HEK293T (cell line): ENCODE data around the gene TDP2.

Experiments
- FOXA1 ChIP-seq: fragments of 450-650 bp; IDR thresholded peaks from 2 replicates; pipeline ENCODE4 v1.6.1; 2016; ENCODE audit warnings: mild to moderate bottlenecking
- FOXK2 ChIP-seq: fragments of 450-650 bp; IDR thresholded peaks from 2 replicates; pipeline ENCODE4 v1.6.1; 2016; ENCODE audit warnings: mild to moderate bottlenecking
- FOXM1 ChIP-seq: fragments of 450-650 bp; IDR thresholded peaks from 2 replicates; pipeline ENCODE4 v1.6.1; 2017; ENCODE audit warnings: mild to moderate bottlenecking, borderline replicate concordance
- HDGF ChIP-seq: fragments of 450-650 bp; IDR thresholded peaks from 2 replicates; pipeline ENCODE4 v1.6.1; 2017; ENCODE audit warnings: antibody characterized with exemption, borderline replicate concordance
- L3MBTL2 ChIP-seq: fragments of 450-650 bp; conservative IDR thresholded peaks from 2 replicates; pipeline ENCODE4 v1.6.1; 2016; ENCODE audit warnings: mild to moderate bottlenecking
- PKNOX1 ChIP-seq: fragments of 450-650 bp; IDR thresholded peaks from 2 replicates; pipeline ENCODE4 v1.6.1; 2016
- SUZ12 ChIP-seq: fragments of 450-650 bp; IDR thresholded peaks from 2 replicates; pipeline ENCODE4 v1.6.1; 2016; ENCODE audit warnings: mild to moderate bottlenecking

DNA sequence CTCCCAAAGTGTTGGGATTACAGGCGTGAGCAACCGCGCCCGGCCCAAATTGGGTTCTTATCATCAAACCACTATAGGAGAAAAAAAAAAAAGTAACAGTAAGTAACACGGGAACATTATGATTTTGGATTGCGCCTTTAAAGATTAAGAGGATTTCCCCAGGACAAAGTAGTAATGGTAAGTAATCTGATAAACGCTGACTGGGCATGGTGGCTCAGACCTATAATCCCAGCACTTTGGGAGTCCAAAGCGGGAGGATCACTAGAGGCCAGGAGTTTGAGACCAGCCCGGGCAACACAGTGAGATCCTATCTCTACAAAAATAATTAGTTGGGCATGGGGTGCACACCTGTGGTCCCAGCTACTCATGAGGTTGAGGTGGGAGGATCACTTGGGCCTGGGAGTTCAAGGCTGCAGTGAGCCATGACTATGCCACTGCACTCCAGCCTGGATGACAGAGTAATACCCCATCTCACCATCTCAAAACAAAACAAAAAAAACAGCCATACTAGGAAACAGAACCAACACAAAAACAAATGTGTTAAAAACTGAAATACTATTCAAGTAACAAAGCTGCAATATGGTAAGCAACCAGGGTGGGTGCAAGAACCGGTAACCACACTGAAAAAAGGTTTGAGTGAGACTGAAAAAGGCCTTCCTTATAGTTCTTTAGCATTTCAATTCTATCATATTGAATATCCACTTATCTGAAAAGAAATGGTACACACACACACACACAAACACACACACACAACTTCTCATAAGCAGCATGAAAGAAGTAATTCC is 44.0 kb upstream of the TDP2 start:
- TF ChIP-seq PKNOX1, result no peak
- TF ChIP-seq L3MBTL2, result no peak
- no peak for TF ChIP-seq FOXK2
- TF ChIP-seq HDGF, result no peak
- TF ChIP-seq SUZ12, result no peak
- TF ChIP-seq FOXA1, result no peak
- no peak for TF ChIP-seq FOXM1
